NCI-H1092 treated with DMSO at 0.1 percent for 48 hours (cell line): Measurements from ENCODE around the gene IKBKE.

Experiments used
- DNase-seq: peaks from one replicate; lab custom pipeline; 2025; lab: John Stamatoyannopoulos, UW

Gene IKBKE

GRCh38 chr1:206455289-206455665 is 15.0 kb upstream of the IKBKE start:
- DNase-seq = no peak

DNA sequence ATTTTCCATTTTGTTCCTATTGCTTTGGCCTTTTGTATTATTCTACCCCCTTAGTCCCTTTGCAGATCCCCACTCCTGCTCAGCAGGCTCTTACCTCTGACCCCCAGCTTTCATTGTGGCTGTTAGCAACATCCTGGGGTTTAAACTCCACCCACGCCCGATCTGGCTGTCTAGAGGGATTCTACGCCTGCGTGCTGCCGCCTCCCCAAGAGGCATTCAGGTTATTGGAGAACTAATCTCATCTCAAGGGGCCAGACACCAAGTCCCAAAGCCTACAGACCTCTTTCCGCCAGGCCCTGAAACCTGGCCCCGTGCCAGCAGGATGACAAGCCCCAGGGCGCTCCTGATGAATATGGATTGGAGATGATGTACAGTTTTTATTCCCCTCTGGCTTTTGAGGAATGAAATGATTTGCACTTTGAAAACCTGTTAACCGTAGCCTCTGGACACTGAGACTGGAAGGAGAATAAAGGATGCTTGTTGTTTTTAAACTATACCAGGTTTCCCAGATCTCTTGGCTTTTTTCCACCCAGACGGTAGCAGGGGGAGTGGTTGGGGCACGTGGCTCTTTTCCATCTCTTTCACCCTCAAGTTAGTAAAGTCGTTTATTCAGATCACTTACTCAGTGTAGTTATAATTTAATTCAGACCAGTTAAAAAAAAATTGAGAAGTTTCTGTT is 14.5 kb upstream of the IKBKE start:
- peak; percentile 69 for DNase-seq

GRCh38 chr1:206456577-206457370 is 13.5 kb upstream of the IKBKE start:
- no peak for DNase-seq

DNA sequence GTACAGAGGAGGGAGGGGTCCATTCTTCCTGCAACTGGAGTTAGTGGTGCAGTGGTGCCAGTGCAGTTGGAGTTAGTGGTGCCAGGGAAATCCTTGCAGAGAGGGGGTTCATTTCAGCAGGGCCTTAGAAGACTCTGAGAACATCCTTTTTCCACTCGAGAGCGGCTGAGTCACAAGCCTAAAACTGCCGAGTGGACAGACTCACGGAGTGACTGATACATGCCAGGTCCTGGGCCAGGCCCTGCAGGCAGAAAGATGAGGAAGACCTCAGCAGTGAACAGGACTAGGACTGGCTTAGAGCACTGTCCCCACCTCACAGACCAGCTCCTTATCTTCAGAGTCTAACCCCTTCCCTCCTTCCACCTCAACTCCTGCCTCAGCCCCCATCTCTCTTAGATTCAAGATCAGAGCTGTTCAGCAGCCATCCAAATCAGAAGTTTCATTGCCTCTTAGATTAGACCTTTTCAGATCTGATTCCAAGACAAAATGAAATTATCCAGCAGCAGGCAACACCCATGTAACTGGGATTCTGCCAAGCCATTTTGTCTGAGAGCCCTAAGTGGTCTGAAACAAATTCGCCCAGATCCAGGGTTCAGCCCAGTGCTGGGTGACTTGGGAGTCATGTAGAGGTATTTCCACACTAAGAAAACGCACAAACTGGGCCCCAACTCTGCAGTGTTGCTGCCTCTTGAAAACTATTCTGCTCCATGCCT is 12.7 kb upstream of the IKBKE start:
- no peak for DNase-seq

DNA sequence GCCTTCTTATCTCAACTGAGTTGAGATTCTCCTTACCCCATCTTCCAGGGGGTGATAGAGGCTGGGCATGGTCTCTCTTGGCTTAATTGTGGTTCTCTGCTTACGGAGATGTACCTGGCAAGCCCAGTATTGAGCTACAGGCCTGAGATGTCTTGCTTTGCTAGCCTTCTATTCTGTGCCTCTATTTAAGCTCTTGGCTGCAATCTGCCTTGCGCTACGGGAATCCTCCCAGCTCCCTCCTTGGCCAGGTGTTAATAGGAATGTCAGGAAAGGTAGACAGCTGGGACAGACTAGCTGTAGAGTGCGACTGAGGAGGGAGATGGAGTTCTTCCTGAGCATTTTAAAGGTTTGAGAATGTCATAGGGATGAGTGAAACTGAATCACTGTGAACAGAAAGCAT is 10.6 kb upstream of the IKBKE start:
- DNase-seq = no peak

GRCh38 chr1:206460836-206461426 is 9.3 kb upstream of the IKBKE start:
- no peak for DNase-seq

GRCh38 chr1:206461602-206462455 is 8.4 kb upstream of the IKBKE start:
- peak; percentile 57 for DNase-seq

GRCh38 chr1:206463137-206463536 is 7.1 kb upstream of the IKBKE start:
- no peak for DNase-seq

GRCh38 chr1:206463911-206464310 is 6.4 kb upstream of the IKBKE start:
- DNase-seq = no peak

- no peak for DNase-seq
Measured at GRCh38 chr1:206464456-206464964, 5.8 kb upstream of the IKBKE start.

DNA sequence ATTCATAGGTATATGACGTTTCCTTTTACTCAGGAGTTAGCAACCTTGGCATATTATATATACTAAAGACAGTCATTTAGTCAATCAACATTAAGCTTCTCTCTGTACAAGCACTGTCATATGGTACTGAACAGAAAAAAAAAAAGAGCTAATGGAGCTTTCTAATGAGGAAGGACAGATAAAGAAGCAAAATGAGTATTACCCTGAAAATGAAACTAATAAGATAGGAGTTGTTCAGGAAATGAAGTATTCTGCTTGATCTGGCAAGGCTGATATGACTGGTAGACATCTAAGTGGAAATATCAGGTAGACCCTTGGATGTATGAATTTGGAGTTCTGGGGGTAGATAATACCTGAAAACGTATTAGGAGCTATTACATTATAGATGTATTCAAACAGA is 4.3 kb upstream of the IKBKE start:
- DNase-seq = no peak

- DNase-seq = no peak
Measured at GRCh38 chr1:206466840-206467649, 3.2 kb upstream of the IKBKE start.

- no peak for DNase-seq
Measured at GRCh38 chr1:206467915-206468314, 2.4 kb upstream of the IKBKE start.

DNA sequence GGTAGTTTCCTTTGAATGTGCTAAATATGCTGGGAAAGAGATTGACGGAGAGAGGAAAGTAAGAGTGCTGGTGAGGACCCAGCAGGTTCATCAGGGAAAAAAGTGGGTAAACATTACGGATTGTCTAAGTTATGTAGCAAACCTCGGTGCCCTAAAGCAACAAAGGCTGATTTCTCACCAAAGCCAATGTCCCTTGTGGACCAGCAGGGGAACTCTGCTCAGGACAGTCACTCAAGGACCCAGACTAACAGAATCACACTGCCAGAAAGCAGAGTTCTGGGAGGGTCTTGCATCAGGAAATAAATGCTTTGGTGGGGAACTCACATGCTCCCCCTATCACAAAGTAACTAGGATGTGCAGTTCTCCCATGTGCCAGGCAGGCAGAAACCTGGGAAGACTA is 1.7 kb upstream of the IKBKE start:
- DNase-seq = no peak

GRCh38 chr1:206469411-206469932 is 804 bp upstream of the IKBKE start:
- DNase-seq = no peak

DNA sequence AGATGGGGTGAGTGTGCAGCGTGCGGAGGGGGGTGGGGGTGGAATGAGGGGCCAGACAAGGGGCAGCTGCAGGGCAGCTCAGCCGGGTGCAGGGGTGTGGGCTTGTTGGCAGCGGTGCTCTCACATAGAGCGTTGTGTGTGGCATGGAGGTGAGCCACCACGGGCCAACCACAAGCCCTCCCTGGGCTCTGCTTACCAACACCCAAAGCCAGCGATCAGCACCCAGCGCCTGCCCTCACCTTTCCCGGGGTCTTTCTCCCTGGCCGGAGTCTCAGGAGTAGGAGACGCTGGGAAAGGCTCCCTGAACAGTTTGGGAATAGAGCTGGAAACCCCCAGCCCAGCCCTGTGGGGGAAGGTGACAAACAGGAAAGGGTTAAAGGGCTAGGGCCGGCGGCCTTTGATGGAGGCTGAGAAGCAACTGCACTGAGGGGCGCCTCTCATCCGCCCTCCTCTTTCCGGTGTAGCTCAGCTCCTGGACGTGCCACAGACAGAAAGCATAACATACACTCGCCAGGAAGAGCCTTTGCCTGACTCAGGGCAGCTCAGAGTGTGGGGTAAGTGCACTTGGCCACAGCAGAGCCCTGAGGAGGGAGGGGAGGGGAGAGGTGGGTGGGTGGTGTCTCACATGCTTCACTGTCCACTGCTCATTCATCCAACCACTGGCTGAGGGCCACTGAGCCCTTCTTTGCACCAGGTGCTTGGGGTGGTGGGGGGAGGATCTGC is 577 bp downstream of the IKBKE start:
- peak; percentile 47 for DNase-seq

DNA sequence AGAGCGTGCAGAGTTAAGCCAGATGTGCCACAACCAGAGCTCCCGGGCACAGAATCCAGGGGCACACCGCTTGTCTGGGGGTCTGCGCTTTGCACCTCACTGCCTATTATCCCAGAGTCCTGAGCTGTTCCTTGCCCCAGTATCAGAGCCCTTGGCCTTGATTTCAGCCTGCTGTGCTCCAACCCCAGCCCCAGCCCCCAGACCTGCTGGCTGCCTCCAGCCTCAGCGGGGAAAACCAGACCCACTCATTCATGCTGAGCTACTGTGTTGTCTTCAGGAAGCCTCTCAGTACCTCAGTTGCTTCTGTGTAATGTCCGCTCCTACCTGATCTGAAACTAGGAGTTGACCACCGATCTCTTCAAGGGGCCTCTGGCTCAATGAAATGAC is 1.1 kb downstream of the IKBKE start:
- no peak for DNase-seq

- DNase-seq = no peak
Measured at GRCh38 chr1:206472024-206472423, 1.7 kb downstream of the IKBKE start.

DNA sequence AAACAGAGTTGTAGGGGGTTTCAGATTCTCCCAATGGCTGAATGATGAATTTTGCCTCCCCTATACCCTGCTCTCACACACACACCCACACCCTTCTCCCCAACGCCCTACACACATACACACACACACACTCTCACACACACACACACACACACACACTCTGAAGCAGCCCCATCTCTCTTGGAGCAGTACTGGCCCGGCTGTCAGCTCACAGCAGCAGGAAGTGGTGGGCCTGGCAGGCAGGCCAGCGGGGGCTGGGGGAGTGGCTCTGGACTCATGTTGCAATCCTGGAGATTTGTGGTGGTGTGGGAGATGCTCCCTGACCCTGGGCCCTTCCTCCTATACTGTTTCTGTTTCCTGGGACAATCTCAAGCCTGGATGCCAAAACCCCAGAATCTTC is 2.2 kb downstream of the IKBKE start:
- DNase-seq = no peak

GRCh38 chr1:206472886-206473285 is 2.6 kb downstream of the IKBKE start:
- no peak for DNase-seq
